Stomach (tissue), 9 donors: ENCODE results near the gene EIF3K. TPM values are rescaled to one million over a fixed set of nuclear protein-coding genes. Genes with fewer than 3 reads are reported as not detected.
A peak's percentile ranks its signal among the peaks of the same experiment; 100 is the strongest.

Experiments used
- DNase-seq, 2 donors: peaks; one replicate each; pipeline versions ENCODE4 v3.0.0 to v3.0.0-alpha.2; 2013 to 2019
- H3K27ac ChIP-seq, 5 donors: fragments of 200-600 bp in 4 of 5; sonication (generic) in 4 of 5; one replicate each; pipeline ENCODE4 v1.5.1; 2013 to 2019; ENCODE audit warnings: mild to moderate bottlenecking in 1 of 5, moderate library complexity in 1 of 5
- H3K27me3 ChIP-seq, 3 donors: fragments of 200-600 bp; sonication (generic); one replicate each; pipeline ENCODE4 v1.5.1; 2017 to 2019; ENCODE audit warnings: mixed run types in 1 of 3
- H3K36me3 ChIP-seq, 4 donors: fragments of 200-600 bp; sonication (generic); 1 replicate in 3 of 4; 2 replicates in 1 of 4; pipeline ENCODE4 v1.5.1; 2016 to 2019
- H3K4me1 ChIP-seq, 4 donors: fragments of 200-600 bp; sonication (generic); one replicate each; pipeline ENCODE4 v1.5.1; 2016 to 2019
- H3K4me3 ChIP-seq, 4 donors: fragments of 200-600 bp; sonication (generic) in 3 of 4; one replicate each; pipeline ENCODE4 v1.5.1; 2016 to 2019; ENCODE audit warnings: mild to moderate bottlenecking in 1 of 4
- H3K9me3 ChIP-seq, 4 donors: fragments of 200-600 bp; sonication (generic); one replicate each; pipeline ENCODE4 v1.5.1; 2016 to 2019
- EP300 ChIP-seq: sonication (generic); formaldehyde crosslinking; IDR thresholded peaks from one replicate; pipeline ENCODE4 v1.6.1; 2017; ENCODE audit warnings: antibody characterized with exemption
- POLR2A ChIP-seq, 4 donors: fragments of 450-650 bp; IDR thresholded peaks; one replicate each; pipeline ENCODE4 v1.6.1; 2016; ENCODE audit warnings: antibody characterized with exemption in 4 of 4, control low read depth in 2 of 4, mild to moderate bottlenecking in 1 of 4, moderate library complexity in 1 of 4
- POLR2AphosphoS5 ChIP-seq, 3 donors: sonication (generic); formaldehyde crosslinking; IDR thresholded peaks; one replicate each; pipeline ENCODE4 v1.6.1; 2016; ENCODE audit warnings: antibody characterized with exemption in 3 of 3
- WGBS, 5 donors: extraction: QIAGEN DNeasy Blood & Tissue Kit in 3 of 5; methylation state at CpG; one replicate each; pipeline versions ENCODE4 v1.1.5 to v1.1.7; 2013 to 2018; 5-methylcytosine and 5-hydroxymethylcytosine counted together
- intact Hi-C: fragments of 100-400 bp; cut with DNase I; formaldehyde crosslinking; loops from one replicate; pipeline ENCODE4 v1.15.1; 2023; ENCODE audit warnings: low total_unique reads
- polyA plus RNA-seq, 3 donors: library from polyadenylated mRNA; stranded (reverse); fragments of 200-250 nt; gene quantifications; one replicate each; pipeline ENCODE4 v1.2.3, GENCODE V29; 2013
- total RNA-seq, 5 donors: library from RNA; depleted of rRNA; stranded (reverse); fragments of >200 nt; gene quantifications; one replicate each; pipeline versions ENCODE4 v1.1.0 to v1.2.3, GENCODE V29; 2014 to 2016
- TF ChIP-seq, protein P1 (sequence below), 7 experiments: fragments of 450-650 bp in 4 of 7; fragments of 200-600 bp in 3 of 7; sonication (generic) in 3 of 7; IDR thresholded peaks; one replicate each; pipeline ENCODE4 v1.5.1; 2016 to 2019; ENCODE audit warnings: antibody characterized with exemption in 7 of 7, control low read depth in 2 of 7, mild to moderate bottlenecking in 1 of 7
- donor health status: healthy with polysubstance abuse.
- donor health status: Bipolar disorder and iron deficiency.
- donor health status: healthy.

EIF3K gene
- total and polyA plus RNA-seq, 8 donors, result 203 to 889 (median 348) TPM

DNA sequence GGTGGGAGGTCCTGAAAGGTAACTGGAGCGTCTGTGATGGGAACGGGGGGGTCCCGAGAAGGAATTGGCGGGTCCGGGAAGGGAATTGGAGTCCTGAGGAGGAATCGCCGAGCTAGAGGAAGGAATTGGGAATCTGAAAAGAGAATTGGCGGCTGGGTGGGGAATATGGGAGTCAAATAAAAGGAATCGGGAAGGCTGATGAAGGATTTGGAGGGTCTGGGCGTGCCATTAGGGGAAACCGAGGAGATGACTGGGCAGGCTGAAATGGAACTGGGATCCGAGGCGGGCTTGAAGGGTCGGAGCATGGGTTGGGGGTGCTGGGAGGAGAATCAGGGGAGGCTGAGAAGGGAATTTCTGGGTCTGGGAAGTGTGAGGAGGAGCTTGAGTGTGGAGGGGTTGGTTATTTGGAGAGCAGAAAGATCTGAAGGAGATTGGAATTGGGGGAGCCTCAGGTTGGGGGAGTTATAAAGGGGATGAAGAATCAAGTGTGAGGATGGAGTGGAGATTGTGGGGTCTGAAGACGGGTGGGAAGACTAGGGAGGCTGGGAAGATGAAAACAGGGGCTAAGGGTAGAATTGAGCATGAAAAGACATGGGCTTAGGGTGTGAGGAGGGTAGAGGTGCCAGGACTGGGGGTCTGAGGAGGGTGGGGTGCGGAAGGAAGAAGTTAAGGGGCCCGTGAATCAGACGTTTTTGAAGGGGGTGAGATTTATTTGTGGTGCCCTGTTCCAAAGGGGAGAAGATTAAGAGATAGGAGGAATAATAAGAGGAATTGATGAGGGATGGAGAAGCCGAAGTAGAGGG, 29.2 kb downstream of the EIF3K start:
- intact Hi-C loops, result no loop called here
- H3K4me1 ChIP-seq, result peaks cover 39 to 51% (median 45%) of the 10 kb centered on the region in 4 donors

DNA sequence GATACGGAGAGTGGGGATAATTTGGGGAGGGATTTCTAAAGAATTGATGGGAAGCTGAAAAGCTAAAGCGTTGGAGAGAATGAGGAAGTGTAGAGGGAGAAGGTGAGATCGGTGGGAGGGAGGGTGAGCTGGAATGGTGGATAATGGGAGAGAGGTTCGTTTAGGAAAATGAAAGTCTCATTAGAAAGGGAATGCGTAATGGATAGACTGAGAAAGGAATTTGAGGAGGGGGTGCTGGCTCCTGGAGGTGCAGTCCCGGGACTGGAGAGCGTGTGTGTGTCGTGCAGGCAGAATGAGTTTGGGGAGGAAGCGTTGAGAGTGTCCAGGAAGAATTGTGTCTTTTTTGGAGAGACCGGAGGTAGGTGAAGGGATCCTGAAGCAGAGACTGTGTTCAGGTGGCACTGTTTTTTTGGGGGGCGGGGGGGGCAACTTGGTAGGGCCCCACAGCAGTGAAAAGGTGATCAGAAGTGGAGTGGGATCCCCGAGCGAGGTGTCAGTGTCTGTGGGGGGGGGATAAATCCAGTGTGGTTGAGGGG, 29.8 kb downstream of the EIF3K start:
- TF ChIP-seq POLR2AphosphoS5 (IDR thresholded peaks at IDR 0.05) (peak in 1 of 3 donors; percentile 25), EP300 (no peak), POLR2A (IDR thresholded peaks at IDR 0.05) (no peak)
- TF ChIP-seq, protein P1, sequence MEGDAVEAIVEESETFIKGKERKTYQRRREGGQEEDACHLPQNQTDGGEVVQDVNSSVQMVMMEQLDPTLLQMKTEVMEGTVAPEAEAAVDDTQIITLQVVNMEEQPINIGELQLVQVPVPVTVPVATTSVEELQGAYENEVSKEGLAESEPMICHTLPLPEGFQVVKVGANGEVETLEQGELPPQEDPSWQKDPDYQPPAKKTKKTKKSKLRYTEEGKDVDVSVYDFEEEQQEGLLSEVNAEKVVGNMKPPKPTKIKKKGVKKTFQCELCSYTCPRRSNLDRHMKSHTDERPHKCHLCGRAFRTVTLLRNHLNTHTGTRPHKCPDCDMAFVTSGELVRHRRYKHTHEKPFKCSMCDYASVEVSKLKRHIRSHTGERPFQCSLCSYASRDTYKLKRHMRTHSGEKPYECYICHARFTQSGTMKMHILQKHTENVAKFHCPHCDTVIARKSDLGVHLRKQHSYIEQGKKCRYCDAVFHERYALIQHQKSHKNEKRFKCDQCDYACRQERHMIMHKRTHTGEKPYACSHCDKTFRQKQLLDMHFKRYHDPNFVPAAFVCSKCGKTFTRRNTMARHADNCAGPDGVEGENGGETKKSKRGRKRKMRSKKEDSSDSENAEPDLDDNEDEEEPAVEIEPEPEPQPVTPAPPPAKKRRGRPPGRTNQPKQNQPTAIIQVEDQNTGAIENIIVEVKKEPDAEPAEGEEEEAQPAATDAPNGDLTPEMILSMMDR (IDR thresholded peaks at IDR 0.05), result no peak
- DNase-seq, result peak in 1 of 2 donors; percentile 54
- Histone ChIP-seq H3K9me3 (no peaks in the 10 kb centered on the region), H3K27ac (peak overlapping the region; percentile 95 to 99 (median 96)), H3K27me3 (no peaks in the 10 kb centered on the region), H3K4me1 (peaks cover 46 to 57% (median 52%) of the 10 kb centered on the region in 4 donors), H3K4me3 (peak overlapping the region; percentile 83 to 100 (median 94)), H3K36me3 (no peaks in the 10 kb centered on the region)
- WGBS, 5 donors, result 0 to 1% (median 1%) methylated on average over 13 of the region's 13 CpGs
- intact Hi-C loops, result no loop called here

More for the DNA sequence above, 29.2 kb downstream of the EIF3K start:
- Histone ChIP-seq H3K4me3 (peak overlapping the region; percentile 83 to 100 (median 94)), H3K9me3 (no peaks in the 10 kb centered on the region), H3K36me3 (no peaks in the 10 kb centered on the region), H3K27ac (peak overlapping the region; percentile 95 to 99 (median 98)), H3K27me3 (no peaks in the 10 kb centered on the region)
- no peak for TF ChIP-seq POLR2A (IDR thresholded peaks at IDR 0.05)
- TF ChIP-seq POLR2AphosphoS5 (IDR thresholded peaks at IDR 0.05), result no peak
- no peak for TF ChIP-seq EP300
- TF ChIP-seq, protein P1 (IDR thresholded peaks at IDR 0.05), result no peak
- WGBS, 5 donors, result 0 to 1% (median 1%) methylated on average over 19 of the region's 19 CpGs
- peak in 1 of 2 donors; percentile 69 for DNase-seq

DNA sequence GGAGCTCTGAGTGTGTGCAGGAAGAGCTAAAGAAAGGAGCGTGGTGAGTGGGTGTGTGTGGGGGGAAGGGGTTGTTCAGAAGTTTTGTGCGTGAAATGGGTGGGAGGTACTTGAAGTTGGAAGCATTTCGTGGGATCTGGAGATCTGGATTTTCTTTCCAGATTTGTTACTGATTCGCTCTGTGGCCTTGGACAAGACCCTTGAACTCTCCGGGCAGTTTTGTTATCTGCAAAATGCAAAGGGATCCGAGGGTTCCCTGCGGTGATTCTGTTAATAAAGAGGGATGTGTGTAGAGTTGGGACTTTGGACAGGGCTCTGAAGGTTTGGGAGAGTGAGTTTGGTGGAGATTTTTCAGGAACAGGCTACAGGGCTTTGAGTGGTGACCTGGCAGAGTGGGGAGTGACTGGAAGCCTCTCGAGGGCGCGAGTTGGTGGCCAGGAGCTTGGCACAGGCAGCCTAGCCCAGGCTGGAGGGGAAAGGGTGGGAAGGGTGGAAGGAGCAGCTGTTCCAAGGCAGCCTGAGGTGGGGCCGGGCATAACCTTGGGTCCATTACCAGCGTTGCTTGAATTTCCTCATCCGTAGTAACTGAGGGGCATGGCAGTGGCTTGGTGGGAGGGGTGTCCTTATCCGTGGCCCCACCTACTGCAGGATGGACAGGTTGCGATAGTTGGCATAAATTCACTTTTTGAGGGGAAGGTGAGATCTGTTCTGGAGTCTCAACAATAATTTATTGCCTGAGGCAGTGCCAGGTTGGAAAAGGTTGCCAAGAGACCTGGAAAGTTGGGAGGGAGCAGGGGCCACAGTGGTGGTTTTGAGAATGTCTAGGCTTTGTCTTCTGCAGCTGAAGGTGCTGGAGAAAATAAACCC, 30.6 kb downstream of the EIF3K start:
- intact Hi-C loops, result loop anchor here (10.0 kb wide), 1 partner anchor 55 kb away; no protein-coding TSS in a partner anchor
- H3K4me1 ChIP-seq, result peaks cover 53 to 64% (median 59%) of the 10 kb centered on the region in 4 donors
- DNase-seq, result peak; percentile 61 to 87

More for the DNA sequence above, 30.6 kb downstream of the EIF3K start:
- WGBS, 5 donors, result 6 to 10% (median 8%) methylated on average over 15 of the region's 15 CpGs
- no peak for TF ChIP-seq EP300
- TF ChIP-seq, protein P1 (IDR thresholded peaks at IDR 0.05), result no peak
- peak; percentile 24 to 71 (median 65) for TF ChIP-seq POLR2AphosphoS5 (IDR thresholded peaks at IDR 0.05)
- TF ChIP-seq POLR2A (IDR thresholded peaks at IDR 0.05), result peak in 1 of 4 donors; percentile 44
- peak overlapping the region; percentile 95 to 99 (median 96) for H3K27ac ChIP-seq
- H3K36me3 ChIP-seq, result no peaks in the 10 kb centered on the region
- peak overlapping the region; percentile 83 to 100 (median 94) for H3K4me3 ChIP-seq
- H3K9me3 ChIP-seq, result no peaks in the 10 kb centered on the region
- no peaks in the 10 kb centered on the region for H3K27me3 ChIP-seq
